Peyer's patch (tissue), 4 donors: ENCODE data around the gene KANSL2. TPM values are rescaled to one million over a fixed set of nuclear protein-coding genes. Genes with fewer than 3 reads are reported as not detected.

Source experiments
- DNase-seq, 3 donors: peaks; one replicate each; pipeline ENCODE4 v3.0.0-alpha.2; 2017 to 2019
- H3K27ac ChIP-seq, 4 donors: fragments of 200-600 bp; sonication (generic); one replicate each; pipeline ENCODE4 v1.5.1; 2016 to 2019
- H3K27me3 ChIP-seq, 2 donors: fragments of 200-600 bp; sonication (generic); one replicate each; pipeline ENCODE4 v1.5.1; 2019
- H3K36me3 ChIP-seq, 3 donors: fragments of 200-600 bp; sonication (generic); one replicate each; pipeline ENCODE4 v1.5.1; 2016 to 2019
- H3K4me1 ChIP-seq, 4 donors: fragments of 200-600 bp; sonication (generic); one replicate each; pipeline ENCODE4 v1.5.1; 2016 to 2019
- H3K4me3 ChIP-seq, 4 donors: fragments of 200-600 bp; sonication (generic); 1 replicate in 3 of 4; 2 replicates in 1 of 4; pipeline ENCODE4 v1.5.1; 2016 to 2019; ENCODE audit warnings: mild to moderate bottlenecking in 1 of 4
- H3K9me3 ChIP-seq, 4 donors: fragments of 200-600 bp; sonication (generic); one replicate each; pipeline ENCODE4 v1.5.1; 2016 to 2019; ENCODE audit warnings: mild to moderate bottlenecking in 1 of 4
- POLR2A ChIP-seq, 2 donors: fragments of 450-650 bp; IDR thresholded peaks; one replicate each; pipeline ENCODE4 v1.5.1; 2017; ENCODE audit warnings: antibody characterized with exemption in 2 of 2, mild to moderate bottlenecking in 2 of 2, moderate library complexity in 2 of 2
- small RNA-seq, 2 donors: library from RNA; depleted of rRNA; stranded (forward); fragments of <200 nt; gene quantifications; one replicate each; pipeline ENCODE3, GENCODE V24; 2016
- total RNA-seq, 4 donors: library from RNA; depleted of rRNA; stranded (reverse); fragments of >200 nt; gene quantifications; one replicate each; pipeline ENCODE4 v1.1.0, GENCODE V29; 2016
- TF ChIP-seq, protein P1 (sequence below), 6 experiments: fragments of 450-650 bp in 4 of 6; fragments of 200-600 bp in 2 of 6; sonication (generic) in 1 of 6; IDR thresholded peaks; one replicate each; pipeline ENCODE4 v1.5.1; 2017 to 2019; ENCODE audit warnings: antibody characterized with exemption in 6 of 6, mild to moderate bottlenecking in 3 of 6, moderate library complexity in 1 of 6

The KANSL2 gene
- total RNA-seq, 4 donors from 2014 or later = 14.4 to 106 (median 49.9) TPM

DNA sequence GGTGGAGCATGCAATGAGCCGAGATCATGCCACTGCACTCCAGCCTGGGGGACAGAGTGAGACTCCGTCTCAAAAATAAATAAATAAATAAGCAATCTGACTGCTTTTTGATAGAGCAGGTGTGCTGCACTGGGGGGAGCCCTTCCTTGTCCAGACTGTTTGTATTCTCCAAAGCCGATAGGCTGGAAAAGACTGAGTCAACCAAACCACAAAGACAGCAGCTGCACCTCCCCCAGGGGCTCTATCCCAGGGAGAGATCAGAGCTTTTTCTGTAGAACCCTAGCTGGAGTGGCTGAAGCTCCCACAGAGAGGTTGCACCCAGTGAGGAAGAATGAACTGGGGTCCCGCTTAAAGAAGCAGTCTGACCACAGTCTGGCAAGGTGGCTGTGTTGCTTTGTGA lies 66.4 kb downstream of the KANSL2 start:
- H3K36me3 ChIP-seq = no peaks in the 10 kb centered on the region
- no peak for DNase-seq
- no peaks in the 10 kb centered on the region for H3K9me3 ChIP-seq
- no peak overlapping the region for H3K4me3 ChIP-seq
- TF ChIP-seq, protein P1, sequence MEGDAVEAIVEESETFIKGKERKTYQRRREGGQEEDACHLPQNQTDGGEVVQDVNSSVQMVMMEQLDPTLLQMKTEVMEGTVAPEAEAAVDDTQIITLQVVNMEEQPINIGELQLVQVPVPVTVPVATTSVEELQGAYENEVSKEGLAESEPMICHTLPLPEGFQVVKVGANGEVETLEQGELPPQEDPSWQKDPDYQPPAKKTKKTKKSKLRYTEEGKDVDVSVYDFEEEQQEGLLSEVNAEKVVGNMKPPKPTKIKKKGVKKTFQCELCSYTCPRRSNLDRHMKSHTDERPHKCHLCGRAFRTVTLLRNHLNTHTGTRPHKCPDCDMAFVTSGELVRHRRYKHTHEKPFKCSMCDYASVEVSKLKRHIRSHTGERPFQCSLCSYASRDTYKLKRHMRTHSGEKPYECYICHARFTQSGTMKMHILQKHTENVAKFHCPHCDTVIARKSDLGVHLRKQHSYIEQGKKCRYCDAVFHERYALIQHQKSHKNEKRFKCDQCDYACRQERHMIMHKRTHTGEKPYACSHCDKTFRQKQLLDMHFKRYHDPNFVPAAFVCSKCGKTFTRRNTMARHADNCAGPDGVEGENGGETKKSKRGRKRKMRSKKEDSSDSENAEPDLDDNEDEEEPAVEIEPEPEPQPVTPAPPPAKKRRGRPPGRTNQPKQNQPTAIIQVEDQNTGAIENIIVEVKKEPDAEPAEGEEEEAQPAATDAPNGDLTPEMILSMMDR (IDR thresholded peaks at IDR 0.05) = no peak
- no peak for TF ChIP-seq POLR2A (IDR thresholded peaks at IDR 0.05)
- H3K4me1 ChIP-seq = no peaks in the 10 kb centered on the region
- no peak overlapping the region for H3K27ac ChIP-seq
- H3K27me3 ChIP-seq = no peaks in the 10 kb centered on the region

DNA sequence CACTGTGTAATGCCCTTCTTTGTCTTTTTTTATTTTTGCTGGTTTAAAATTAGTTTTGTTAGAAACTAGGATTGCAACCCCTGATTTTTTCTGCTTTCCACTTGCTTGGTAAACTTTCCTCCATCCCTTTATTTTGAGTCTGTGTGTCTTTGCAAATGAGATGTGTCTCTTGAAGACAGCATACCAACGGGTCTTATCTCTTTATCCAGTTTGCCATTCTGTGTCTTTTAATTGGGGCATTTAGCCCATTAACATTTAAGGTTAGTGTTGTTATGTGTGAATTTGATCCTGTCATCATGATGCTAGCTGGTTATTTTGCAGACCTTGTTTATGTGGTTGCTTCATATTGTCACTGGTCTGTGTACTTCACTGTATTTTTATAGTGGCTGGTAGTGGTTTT lies 68.7 kb downstream of the KANSL2 start:
- no peaks in the 10 kb centered on the region for H3K27me3 ChIP-seq
- no peak overlapping the region for H3K27ac ChIP-seq
- H3K36me3 ChIP-seq = no peaks in the 10 kb centered on the region
- TF ChIP-seq, protein P1 (IDR thresholded peaks at IDR 0.05) = no peak
- no peak for TF ChIP-seq POLR2A (IDR thresholded peaks at IDR 0.05)
- no peaks in the 10 kb centered on the region for H3K4me1 ChIP-seq
- no peak overlapping the region for H3K4me3 ChIP-seq
- H3K9me3 ChIP-seq = peaks cover 0 to 3% (median 0%) of the 10 kb centered on the region in 4 donors
- DNase-seq = no peak

Small RNAs within 50 kb of the gene (small RNA-seq; reads per million reads assigned to genes)
- 0 reads per million in 2 donors for gene MIR1291
- gene SNORA2A = 1.8 to 4.8 reads per million in 2 donors
- 0 to 2.0 reads per million in 2 donors for gene SNORA2B
- gene SNORA2C = 0.06 to 0.32 reads per million in 2 donors

Other genes starting within 250 kb of the KANSL2 start
- not detected for gene ANP32D, start 209.7 kb downstream of the KANSL2 start, total RNA-seq
- gene C12orf54, start 199.7 kb downstream of the KANSL2 start, total RNA-seq = 1 to 10 TPM in 1 of 4 donors, not detected in 3; 2.8 TPM
- gene OR8S1, start 156.6 kb downstream of the KANSL2 start, total RNA-seq = not detected
- gene LALBA, start 112.2 kb downstream of the KANSL2 start, total RNA-seq = not detected
- gene CCNT1, start 34.5 kb upstream of the KANSL2 start, total RNA-seq = 10 to 100 TPM; 29.6 to 68.5 (median 42.9) TPM
- 100 to 1,000 TPM in 3 of 4 donors, 10 to 100 TPM in 1; 71.3 to 175 (median 129) TPM for gene ADCY6, start 106.9 kb upstream of the KANSL2 start, total RNA-seq
- 10 to 100 TPM; 10.2 to 47.0 (median 35.6) TPM for gene CACNB3, start 136.3 kb upstream of the KANSL2 start, total RNA-seq
- 100 to 1,000 TPM in 2 of 4 donors, 10 to 100 TPM in 2; 68.0 to 143 (median 104) TPM for gene DDX23, start 169.9 kb upstream of the KANSL2 start, total RNA-seq
- 1 to 10 TPM in 2 of 4 donors, under 1 TPM in 1, not detected in 1; 0.80 to 2.2 (median 1.6) TPM for gene RND1, start 183.6 kb upstream of the KANSL2 start, total RNA-seq
- gene FKBP11, start 243.3 kb upstream of the KANSL2 start, total RNA-seq = 10 to 100 TPM in 2 of 4 donors, 1 to 10 TPM in 2; 7.5 to 26.9 (median 12.6) TPM